ENCODE measurements around the gene CCBE1.

CCBE1 gene

GRCh38 chr18:59674186-59674902 is 22.9 kb downstream of the CCBE1 start:
- Histone ChIP-seq H2BK120ac (ENCODE audit: low read depth, low read length) (no peak overlapping the region), H4K91ac (ENCODE audit: low read depth, low read length, poor library complexity) (no peak overlapping the region), H3K4ac (ENCODE audit: low read length) (no peak overlapping the region), H3K14ac (ENCODE audit: low read length) (no peak overlapping the region), H3K4me1 (ENCODE audit: control insufficient read depth in 2 of 2, insufficient read depth in 1 of 2, low read depth in 1 of 2, low read length in 2 of 2) (peaks cover 0 to 5% of the 10 kb centered on the region in 2 donors), H3K36me3 (replicated peaks in 1 of 2; ENCODE audit: control insufficient read depth in 2 of 2, insufficient read depth in 2 of 2, low read length in 2 of 2) (no peaks in the 10 kb centered on the region), H2BK12ac (ENCODE audit: low read length) (no peak overlapping the region), H3K4me3 (ENCODE audit: low read length in 2 of 2) (no peak overlapping the region), H3K27ac (replicated peaks; ENCODE audit: low read length) (no peak overlapping the region), H3K4me2 (ENCODE audit: insufficient read depth, low read length, poor library complexity, severe bottlenecking) (no peak overlapping the region), H3K18ac (ENCODE audit: low read length) (no peak overlapping the region), H2AK5ac (ENCODE audit: low read depth, low read length) (no peak overlapping the region), H3K79me1 (ENCODE audit: low read depth, low read length) (no peaks in the 10 kb centered on the region), H2AFZ (ENCODE audit: low read length) (no peak overlapping the region), H3K23ac (ENCODE audit: low read depth, low read length, poor library complexity) (no peak overlapping the region), H4K8ac (ENCODE audit: low read depth, low read length) (no peak overlapping the region), H2BK15ac (ENCODE audit: low read length) (no peak overlapping the region), H3K9me3 (replicated peaks in 1 of 2; ENCODE audit: control insufficient read depth in 2 of 2, insufficient read depth in 1 of 2, low read depth in 1 of 2, low read length in 2 of 2) (no peaks in the 10 kb centered on the region), H2BK5ac (ENCODE audit: low read length) (no peak overlapping the region), H3K9ac (ENCODE audit: low read depth, low read length, poor library complexity) (no peak overlapping the region), H3K27me3 (ENCODE audit: control insufficient read depth in 3 of 3, insufficient read depth in 3 of 3, low read depth in 1 of 3, low read length in 3 of 3) (no peaks in the 10 kb centered on the region)
- no CpG with 5 or more reads among the region's 6 CpGs for WGBS, 2 donors (ENCODE audit: extremely low coverage in 2 of 2, insufficient read length in 2 of 2, insufficient replicate concordance in 1 of 2)
- no peak for DNase-seq (ENCODE audit: low spot score)

- H2BK12ac ChIP-seq (ENCODE audit: low read length) = no peak overlapping the region
Observed at GRCh38 chr18:59672235-59672711, 24.9 kb downstream of the CCBE1 start.

GRCh38 chr18:59671551-59671950 is 25.7 kb downstream of the CCBE1 start:
- no peaks in the 10 kb centered on the region for H3K27me3 ChIP-seq (ENCODE audit: control insufficient read depth in 3 of 3, insufficient read depth in 3 of 3, low read depth in 1 of 3, low read length in 3 of 3)
- H2BK15ac ChIP-seq (ENCODE audit: low read length) = no peak overlapping the region
- H2AFZ ChIP-seq (ENCODE audit: low read length) = no peak overlapping the region
- no peaks in the 10 kb centered on the region for H3K36me3 ChIP-seq (replicated peaks in 1 of 2; ENCODE audit: control insufficient read depth in 2 of 2, insufficient read depth in 2 of 2, low read length in 2 of 2)
- no peak overlapping the region for H4K8ac ChIP-seq (ENCODE audit: low read depth, low read length)
- no peak overlapping the region for H3K9ac ChIP-seq (ENCODE audit: low read depth, low read length, poor library complexity)
- H3K9me3 ChIP-seq (replicated peaks in 1 of 2; ENCODE audit: control insufficient read depth in 2 of 2, insufficient read depth in 1 of 2, low read depth in 1 of 2, low read length in 2 of 2) = no peaks in the 10 kb centered on the region
- no peak overlapping the region for H3K27ac ChIP-seq (replicated peaks; ENCODE audit: low read length)
- no peak overlapping the region for H2BK12ac ChIP-seq (ENCODE audit: low read length)
- no peak overlapping the region for H3K18ac ChIP-seq (ENCODE audit: low read length)
- peaks cover 0 to 5% of the 10 kb centered on the region in 2 donors for H3K4me1 ChIP-seq (ENCODE audit: control insufficient read depth in 2 of 2, insufficient read depth in 1 of 2, low read depth in 1 of 2, low read length in 2 of 2)
- no peaks in the 10 kb centered on the region for H3K79me1 ChIP-seq (ENCODE audit: low read depth, low read length)
- H4K91ac ChIP-seq (ENCODE audit: low read depth, low read length, poor library complexity) = no peak overlapping the region
- WGBS, 2 donors (ENCODE audit: extremely low coverage in 2 of 2, insufficient read length in 2 of 2, insufficient replicate concordance in 1 of 2) = no CpG with 5 or more reads among the region's 1 CpG
- no peak overlapping the region for H3K23ac ChIP-seq (ENCODE audit: low read depth, low read length, poor library complexity)
- H2BK5ac ChIP-seq (ENCODE audit: low read length) = no peak overlapping the region
- no peak for DNase-seq (ENCODE audit: low spot score)
- no peak overlapping the region for H3K4me3 ChIP-seq (ENCODE audit: low read length in 2 of 2)
- no peak overlapping the region for H3K14ac ChIP-seq (ENCODE audit: low read length)
- no peak overlapping the region for H3K4ac ChIP-seq (ENCODE audit: low read length)
- no peak overlapping the region for H2AK5ac ChIP-seq (ENCODE audit: low read depth, low read length)
- H3K4me2 ChIP-seq (ENCODE audit: insufficient read depth, low read length, poor library complexity, severe bottlenecking) = no peak overlapping the region
- H2BK120ac ChIP-seq (ENCODE audit: low read depth, low read length) = no peak overlapping the region

More at GRCh38 chr18:59672235-59672711, 24.9 kb downstream of the CCBE1 start:
- DNase-seq (ENCODE audit: low spot score) = no peak
- Histone ChIP-seq H4K91ac (ENCODE audit: low read depth, low read length, poor library complexity) (no peak overlapping the region), H3K27me3 (ENCODE audit: control insufficient read depth in 3 of 3, insufficient read depth in 3 of 3, low read depth in 1 of 3, low read length in 3 of 3) (no peaks in the 10 kb centered on the region), H3K9me3 (replicated peaks in 1 of 2; ENCODE audit: control insufficient read depth in 2 of 2, insufficient read depth in 1 of 2, low read depth in 1 of 2, low read length in 2 of 2) (no peaks in the 10 kb centered on the region), H3K18ac (ENCODE audit: low read length) (no peak overlapping the region), H3K4ac (ENCODE audit: low read length) (no peak overlapping the region), H3K4me3 (ENCODE audit: low read length in 2 of 2) (no peak overlapping the region), H3K9ac (ENCODE audit: low read depth, low read length, poor library complexity) (no peak overlapping the region), H4K8ac (ENCODE audit: low read depth, low read length) (no peak overlapping the region), H2BK5ac (ENCODE audit: low read length) (no peak overlapping the region), H3K4me2 (ENCODE audit: insufficient read depth, low read length, poor library complexity, severe bottlenecking) (no peak overlapping the region), H2BK15ac (ENCODE audit: low read length) (no peak overlapping the region), H3K79me1 (ENCODE audit: low read depth, low read length) (no peaks in the 10 kb centered on the region), H2BK120ac (ENCODE audit: low read depth, low read length) (no peak overlapping the region), H3K4me1 (ENCODE audit: control insufficient read depth in 2 of 2, insufficient read depth in 1 of 2, low read depth in 1 of 2, low read length in 2 of 2) (peaks cover 0 to 5% of the 10 kb centered on the region in 2 donors), H2AFZ (ENCODE audit: low read length) (no peak overlapping the region), H3K23ac (ENCODE audit: low read depth, low read length, poor library complexity) (no peak overlapping the region), H3K36me3 (replicated peaks in 1 of 2; ENCODE audit: control insufficient read depth in 2 of 2, insufficient read depth in 2 of 2, low read length in 2 of 2) (no peaks in the 10 kb centered on the region), H3K14ac (ENCODE audit: low read length) (no peak overlapping the region), H3K27ac (replicated peaks; ENCODE audit: low read length) (no peak overlapping the region), H2AK5ac (ENCODE audit: low read depth, low read length) (no peak overlapping the region)
- no CpG with 5 or more reads among the region's 1 CpG for WGBS, 2 donors (ENCODE audit: extremely low coverage in 2 of 2, insufficient read length in 2 of 2, insufficient replicate concordance in 1 of 2)

GRCh38 chr18:59669872-59670657 is 27.2 kb downstream of the CCBE1 start:
- Histone ChIP-seq H3K27me3 (ENCODE audit: control insufficient read depth in 3 of 3, insufficient read depth in 3 of 3, low read depth in 1 of 3, low read length in 3 of 3) (no peaks in the 10 kb centered on the region), H3K18ac (ENCODE audit: low read length) (no peak overlapping the region), H3K4me2 (ENCODE audit: insufficient read depth, low read length, poor library complexity, severe bottlenecking) (no peak overlapping the region), H3K4ac (ENCODE audit: low read length) (no peak overlapping the region), H3K79me1 (ENCODE audit: low read depth, low read length) (no peaks in the 10 kb centered on the region), H3K9me3 (replicated peaks in 1 of 2; ENCODE audit: control insufficient read depth in 2 of 2, insufficient read depth in 1 of 2, low read depth in 1 of 2, low read length in 2 of 2) (no peaks in the 10 kb centered on the region), H2AFZ (ENCODE audit: low read length) (no peak overlapping the region), H3K36me3 (replicated peaks in 1 of 2; ENCODE audit: control insufficient read depth in 2 of 2, insufficient read depth in 2 of 2, low read length in 2 of 2) (no peaks in the 10 kb centered on the region), H3K4me3 (ENCODE audit: low read length in 2 of 2) (no peak overlapping the region), H2BK5ac (ENCODE audit: low read length) (no peak overlapping the region), H3K4me1 (ENCODE audit: control insufficient read depth in 2 of 2, insufficient read depth in 1 of 2, low read depth in 1 of 2, low read length in 2 of 2) (peaks cover 0 to 5% of the 10 kb centered on the region in 2 donors), H2BK120ac (ENCODE audit: low read depth, low read length) (no peak overlapping the region), H2BK15ac (ENCODE audit: low read length) (no peak overlapping the region), H4K8ac (ENCODE audit: low read depth, low read length) (no peak overlapping the region), H3K14ac (ENCODE audit: low read length) (no peak overlapping the region), H3K23ac (ENCODE audit: low read depth, low read length, poor library complexity) (no peak overlapping the region), H2BK12ac (ENCODE audit: low read length) (no peak overlapping the region), H3K27ac (replicated peaks; ENCODE audit: low read length) (no peak overlapping the region), H2AK5ac (ENCODE audit: low read depth, low read length) (no peak overlapping the region), H4K91ac (ENCODE audit: low read depth, low read length, poor library complexity) (no peak overlapping the region), H3K9ac (ENCODE audit: low read depth, low read length, poor library complexity) (no peak overlapping the region)
- DNase-seq (ENCODE audit: low spot score) = no peak
- WGBS, 2 donors (ENCODE audit: extremely low coverage in 2 of 2, insufficient read length in 2 of 2, insufficient replicate concordance in 1 of 2) = no CpG with 5 or more reads among the region's 6 CpGs
